Measurements from ENCODE around the gene CRYBG2. TPM values are rescaled to one million over a fixed set of nuclear protein-coding genes. Genes with fewer than 3 reads are reported as not detected.
A peak's percentile ranks its signal among the peaks of the same experiment; 100 is the strongest.

CRYBG2 gene
- total RNA-seq, 1 donor: not detected

DNA sequence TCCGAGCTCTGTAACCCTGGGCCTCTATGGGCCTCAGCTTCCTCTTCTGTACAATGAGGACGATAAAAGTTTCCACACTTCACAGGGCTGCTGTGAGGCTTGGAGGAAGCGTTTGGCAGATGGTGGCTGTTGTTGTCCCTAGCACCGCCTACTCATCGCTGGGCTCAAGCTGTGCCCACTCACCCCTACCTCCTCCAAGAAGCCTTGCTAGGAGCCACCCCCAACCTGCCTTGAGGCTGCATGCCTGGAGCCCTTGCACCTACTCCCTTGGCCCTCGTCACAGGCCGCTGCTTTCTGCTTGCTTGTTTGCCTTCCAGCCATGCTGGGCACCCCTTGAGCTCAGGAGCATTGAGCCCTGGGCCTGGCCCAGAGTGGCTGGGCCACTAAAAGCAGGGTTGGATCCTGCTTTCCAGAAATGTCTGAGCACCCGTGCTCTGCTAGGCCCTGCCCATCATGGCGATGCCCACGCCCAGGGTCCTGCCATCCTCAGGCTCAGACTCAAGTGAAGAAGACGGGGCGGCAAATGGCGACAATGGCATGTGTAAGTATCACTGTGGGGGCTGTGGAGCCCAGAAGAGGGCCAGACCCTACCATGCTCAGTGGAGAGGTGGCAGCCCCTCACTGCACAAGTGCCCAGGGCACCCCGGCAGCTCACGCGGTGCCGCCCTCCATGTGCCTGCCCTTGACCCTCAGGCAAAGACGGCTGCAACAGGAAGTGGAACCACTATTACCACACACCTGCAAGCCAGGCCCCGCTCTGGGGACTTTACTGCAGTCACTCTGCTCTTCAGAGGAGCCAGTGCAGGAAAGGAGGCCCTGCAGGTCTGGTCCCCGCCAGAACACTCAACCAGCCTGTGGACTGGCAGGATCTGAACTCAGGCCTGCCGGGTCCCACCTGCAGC lies 64.5 kb downstream of the CRYBG2 start:
- no peak overlapping the region for H3K4me3 ChIP-seq (ENCODE audit: low read depth, low read length)
- no peak for TF ChIP-seq CTCF (IDR thresholded peaks at IDR 0.05; ENCODE audit: insufficient read depth, low read length)
- DNase-seq (ENCODE audit: low read depth): no peak

- no peak for TF ChIP-seq CTCF (IDR thresholded peaks at IDR 0.05; ENCODE audit: insufficient read depth, low read length)
- H3K4me3 ChIP-seq (ENCODE audit: low read depth, low read length): no peak overlapping the region
- no peak for DNase-seq (ENCODE audit: low read depth)
These were observed 65.5 kb downstream of the CRYBG2 start for GRCh38 chr1:26288311-26288941.

GRCh38 chr1:26287811-26288210 lies 66.1 kb downstream of the CRYBG2 start:
- no peak for DNase-seq (ENCODE audit: low read depth)

GRCh38 chr1:26287033-26287711 lies 66.8 kb downstream of the CRYBG2 start:
- no peak for DNase-seq (ENCODE audit: low read depth)
- TF ChIP-seq CTCF (IDR thresholded peaks at IDR 0.05; ENCODE audit: insufficient read depth, low read length): no peak
- H3K4me3 ChIP-seq (ENCODE audit: low read depth, low read length): no peak overlapping the region

More at GRCh38 chr1:26287811-26288210, 66.1 kb downstream of the CRYBG2 start:
- TF ChIP-seq CTCF (IDR thresholded peaks at IDR 0.05; ENCODE audit: insufficient read depth, low read length): no peak
- H3K4me3 ChIP-seq (ENCODE audit: low read depth, low read length): no peak overlapping the region

GRCh38 chr1:26286064-26286416 lies 67.9 kb downstream of the CRYBG2 start:
- TF ChIP-seq CTCF (IDR thresholded peaks at IDR 0.05; ENCODE audit: insufficient read depth, low read length): no peak
- no peak for DNase-seq (ENCODE audit: low read depth)
- no peak overlapping the region for H3K4me3 ChIP-seq (ENCODE audit: low read depth, low read length)

DNA sequence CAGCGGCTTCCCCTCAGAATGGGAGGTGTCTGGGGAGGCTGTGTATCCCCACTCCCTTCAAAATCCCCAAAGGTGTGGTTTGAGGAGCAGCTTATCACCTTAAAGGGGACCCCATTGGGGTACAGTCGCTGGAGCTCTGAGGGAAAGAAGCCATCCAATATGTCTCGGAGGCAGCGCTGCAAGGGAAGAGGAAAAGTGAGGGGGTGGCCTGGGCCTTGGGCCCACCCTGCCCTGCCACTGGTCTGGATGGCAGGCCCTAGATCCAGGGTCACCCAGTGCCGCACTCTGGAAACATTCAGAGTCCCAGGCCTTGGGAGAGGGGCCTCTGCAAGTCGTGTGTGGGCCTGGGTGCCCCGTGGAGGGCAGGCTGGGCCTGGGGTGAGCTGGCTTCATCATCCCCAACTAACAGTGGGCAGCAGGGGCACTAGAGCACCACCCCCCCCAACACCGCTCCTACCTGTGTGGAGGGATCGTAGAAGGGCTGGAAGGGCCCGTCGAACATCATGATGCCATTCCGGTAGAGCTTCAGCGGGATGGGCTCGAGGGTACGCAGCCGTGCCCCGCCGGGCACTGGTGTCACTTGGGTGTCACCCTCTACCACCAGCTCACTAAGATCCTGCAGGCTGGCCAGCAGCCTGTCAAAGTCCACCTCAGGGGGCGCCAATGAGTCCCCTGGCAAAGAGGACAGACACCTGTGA lies 68.4 kb downstream of the CRYBG2 start:
- no peak overlapping the region for H3K4me3 ChIP-seq (ENCODE audit: low read depth, low read length)
- DNase-seq (ENCODE audit: low read depth): no peak
- TF ChIP-seq CTCF (IDR thresholded peaks at IDR 0.05; ENCODE audit: insufficient read depth, low read length): peak; percentile 38

Data from fibroblast of the aortic adventitia (primary cell).